Neuronal stem cell (in vitro differentiated cells): ENCODE results near the gene SETMAR.

Source experiments
- DNase-seq: peaks from one replicate; pipeline ENCODE4 v3.0.0-alpha.2; 2013; ENCODE audit warnings: low spot score
- H2AFZ ChIP-seq: one replicate; pipeline ENCODE4 v1.6.1; 2013; ENCODE audit warnings: mild to moderate bottlenecking, low read length, inconsistent platforms
- H2AK5ac ChIP-seq: 2 replicates; pipeline ENCODE4 v1.6.1; 2013; ENCODE audit warnings: low read depth, mild to moderate bottlenecking, inconsistent platforms, low read length, moderate library complexity, mixed read lengths
- H2BK120ac ChIP-seq: 2 replicates; pipeline ENCODE4 v1.6.1; 2013; ENCODE audit warnings: low read depth, mild to moderate bottlenecking, inconsistent platforms, low read length, moderate library complexity, mixed read lengths
- H2BK12ac ChIP-seq: one replicate; pipeline ENCODE4 v1.6.1; 2013; ENCODE audit warnings: low read length, inconsistent platforms
- H2BK15ac ChIP-seq: 2 replicates; pipeline ENCODE4 v1.6.1; 2013; ENCODE audit warnings: mild to moderate bottlenecking, low read length, inconsistent platforms, mixed read lengths
- H2BK5ac ChIP-seq: one replicate; pipeline ENCODE4 v1.6.1; 2013; ENCODE audit warnings: inconsistent platforms, mild to moderate bottlenecking, low read length, moderate library complexity
- H3K14ac ChIP-seq: one replicate; pipeline ENCODE4 v1.6.1; 2013; ENCODE audit warnings: low read length, inconsistent platforms
- H3K18ac ChIP-seq: 2 replicates; pipeline ENCODE4 v1.6.1; 2013; ENCODE audit warnings: low read length, inconsistent platforms
- H3K23ac ChIP-seq: 2 replicates; pipeline ENCODE4 v1.6.1; 2013; ENCODE audit warnings: low read depth, mild to moderate bottlenecking, mixed read lengths, low read length, inconsistent platforms; ENCODE audit not compliant: poor library complexity
- H3K27ac ChIP-seq: replicated peaks from 3 replicates; pipeline ENCODE4 v1.5.1; 2013; ENCODE audit warnings: low read length, inconsistent platforms
- H3K27me3 ChIP-seq, 3 experiments: 2 replicates each; pipeline ENCODE4 v1.6.1; 2013; ENCODE audit warnings: low read length in 3 of 3, mild to moderate bottlenecking in 2 of 3, inconsistent platforms in 1 of 3, low read depth in 1 of 3, mixed read lengths in 1 of 3, moderate library complexity in 1 of 3; ENCODE audit not compliant: control insufficient read depth in 3 of 3, insufficient read depth in 3 of 3
- H3K36me3 ChIP-seq, 2 donors: replicated peaks in 1 of 2; 2 replicates each; pipeline ENCODE4 v1.6.1; 2013; ENCODE audit warnings: low read length in 2 of 2; ENCODE audit not compliant: control insufficient read depth in 2 of 2, insufficient read depth in 2 of 2
- H3K4ac ChIP-seq: 2 replicates; pipeline ENCODE4 v1.6.1; 2013; ENCODE audit warnings: inconsistent platforms, mild to moderate bottlenecking, low read length, moderate library complexity
- H3K4me1 ChIP-seq, 2 donors: 1 replicate in 1 of 2; 2 replicates in 1 of 2; pipeline ENCODE4 v1.6.1; 2013; ENCODE audit warnings: low read length in 2 of 2, low read depth in 1 of 2; ENCODE audit not compliant: control insufficient read depth in 2 of 2, insufficient read depth in 1 of 2
- H3K4me2 ChIP-seq: one replicate; pipeline ENCODE4 v1.6.1; 2013; ENCODE audit warnings: mild to moderate bottlenecking, low read length, inconsistent platforms; ENCODE audit not compliant: insufficient read depth, poor library complexity, severe bottlenecking
- H3K4me3 ChIP-seq, 2 donors: 2 replicates each; pipeline ENCODE4 v1.5.1; 2013; ENCODE audit warnings: low read length in 2 of 2, mild to moderate bottlenecking in 2 of 2, inconsistent platforms in 1 of 2, moderate library complexity in 1 of 2
- H3K79me1 ChIP-seq: one replicate; pipeline ENCODE4 v1.6.1; 2013; ENCODE audit warnings: low read depth, mild to moderate bottlenecking, inconsistent platforms, low read length, moderate library complexity
- H3K9ac ChIP-seq: one replicate; pipeline ENCODE4 v1.6.1; 2013; ENCODE audit warnings: mild to moderate bottlenecking, low read depth, low read length, inconsistent platforms; ENCODE audit not compliant: poor library complexity
- H3K9me3 ChIP-seq, 2 donors: replicated peaks in 1 of 2; 2 replicates each; pipeline versions ENCODE3 to v1.6.1; 2013; ENCODE audit warnings: low read length in 2 of 2, mild to moderate bottlenecking in 2 of 2, inconsistent platforms in 1 of 2, low read depth in 1 of 2, mixed read lengths in 1 of 2, moderate library complexity in 1 of 2; ENCODE audit not compliant: control insufficient read depth in 2 of 2, insufficient read depth in 1 of 2
- H4K8ac ChIP-seq: one replicate; pipeline ENCODE4 v1.6.1; 2013; ENCODE audit warnings: low read depth, mild to moderate bottlenecking, inconsistent platforms, low read length, moderate library complexity
- H4K91ac ChIP-seq: one replicate; pipeline ENCODE4 v1.6.1; 2013; ENCODE audit warnings: low read length, low read depth, mild to moderate bottlenecking, inconsistent platforms; ENCODE audit not compliant: poor library complexity
- WGBS, 2 donors: extraction: QIAGEN DNeasy Blood & Tissue Kit; methylation state at CpG; one replicate each; pipeline ENCODE4 v1.1.7; 2013; ENCODE audit warnings: missing lambda C conversion rate in 2 of 2, mixed read lengths in 1 of 2; ENCODE audit not compliant: insufficient read length in 2 of 2, insufficient replicate concordance in 1 of 2; ENCODE audit errors: extremely low coverage in 2 of 2; 5-methylcytosine and 5-hydroxymethylcytosine counted together

SETMAR gene

DNA sequence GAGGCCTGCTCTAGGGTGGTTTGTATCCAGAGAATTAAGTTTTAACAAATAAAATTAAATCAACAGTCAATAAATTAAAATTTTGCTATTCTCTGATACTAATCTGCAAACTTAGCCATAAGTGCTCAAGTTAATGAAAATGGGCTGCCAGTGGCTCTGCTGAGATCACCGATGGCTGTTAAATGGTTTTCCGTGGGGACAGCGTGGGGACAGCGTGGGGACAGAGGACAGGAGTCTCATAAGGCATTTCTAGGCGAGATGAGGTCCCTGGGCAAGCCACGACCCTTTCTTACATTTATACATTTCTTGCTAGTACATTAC, 53.0 kb downstream of the SETMAR start:
- Histone ChIP-seq H3K9ac (no peak overlapping the region), H3K4me2 (no peak overlapping the region), H2AFZ (no peak overlapping the region), H3K4ac (no peak overlapping the region), H3K79me1 (no peaks in the 10 kb centered on the region), H3K36me3 (no peaks in the 10 kb centered on the region), H2BK12ac (no peak overlapping the region), H2BK5ac (no peak overlapping the region), H3K27me3 (no peaks in the 10 kb centered on the region), H3K27ac (no peak overlapping the region), H4K91ac (no peak overlapping the region), H3K4me3 (no peak overlapping the region), H2BK120ac (no peak overlapping the region), H3K23ac (no peak overlapping the region), H2BK15ac (no peak overlapping the region), H3K4me1 (no peaks in the 10 kb centered on the region), H4K8ac (no peak overlapping the region), H2AK5ac (no peak overlapping the region), H3K14ac (no peak overlapping the region), H3K9me3 (no peaks in the 10 kb centered on the region), H3K18ac (no peak overlapping the region)
- no CpG with 5 or more reads among the region's 6 CpGs for WGBS, 2 donors
- DNase-seq: no peak

DNA sequence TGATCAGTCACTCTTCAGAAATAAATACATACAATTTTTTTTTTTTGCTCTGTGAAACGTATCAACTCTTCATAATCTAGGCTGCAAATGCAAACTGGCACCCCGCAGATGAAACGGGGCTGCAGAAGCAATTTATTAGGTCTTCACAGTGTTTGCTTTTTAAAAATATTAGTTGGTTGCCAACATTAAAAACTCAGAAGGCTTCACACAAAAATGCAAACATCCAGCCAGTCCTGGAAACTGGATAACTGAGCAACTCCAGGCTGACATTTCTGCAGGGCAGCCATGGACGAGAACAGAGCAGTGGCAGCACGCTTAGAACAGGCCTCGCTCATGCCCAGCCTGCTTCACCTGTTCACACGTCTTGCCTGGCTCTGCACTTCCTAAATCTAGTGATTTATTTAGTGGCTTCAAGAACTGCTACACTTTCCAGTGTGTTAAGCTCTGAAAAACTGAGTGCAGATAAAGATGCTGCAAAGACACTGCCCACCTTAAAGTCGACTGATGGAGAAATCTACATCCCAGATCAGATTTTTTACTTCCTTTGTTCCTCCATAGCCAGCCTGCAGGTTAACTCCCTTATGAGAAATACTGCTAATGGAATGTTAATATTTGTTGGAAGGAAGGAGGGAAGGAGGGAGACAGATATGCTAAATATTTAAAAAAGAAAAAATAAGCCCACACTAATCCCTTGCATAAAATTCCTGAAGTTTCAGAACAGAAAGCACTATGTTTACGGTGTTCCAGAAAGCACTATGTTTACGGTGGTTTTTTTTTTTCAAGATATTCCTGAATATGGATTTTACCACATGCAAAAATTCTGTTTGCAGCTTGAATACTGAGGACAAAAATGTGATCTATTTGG, 53.6 kb downstream of the SETMAR start:
- Histone ChIP-seq H3K4me3 (no peak overlapping the region), H3K9ac (no peak overlapping the region), H3K9me3 (no peaks in the 10 kb centered on the region), H3K27ac (no peak overlapping the region), H3K4ac (no peak overlapping the region), H3K79me1 (no peaks in the 10 kb centered on the region), H4K8ac (no peak overlapping the region), H2AK5ac (no peak overlapping the region), H2BK5ac (no peak overlapping the region), H3K14ac (no peak overlapping the region), H2BK12ac (no peak overlapping the region), H3K4me1 (no peaks in the 10 kb centered on the region), H4K91ac (no peak overlapping the region), H3K4me2 (no peak overlapping the region), H3K36me3 (peaks cover 0 to 2% of the 10 kb centered on the region in 2 donors), H2AFZ (no peak overlapping the region), H3K27me3 (no peaks in the 10 kb centered on the region), H2BK15ac (no peak overlapping the region), H3K23ac (no peak overlapping the region), H2BK120ac (no peak overlapping the region), H3K18ac (no peak overlapping the region)
- whole genome bisulfite sequencing, 2 donors: no CpG with 5 or more reads among the region's 10 CpGs
- no peak for DNase-seq

DNA sequence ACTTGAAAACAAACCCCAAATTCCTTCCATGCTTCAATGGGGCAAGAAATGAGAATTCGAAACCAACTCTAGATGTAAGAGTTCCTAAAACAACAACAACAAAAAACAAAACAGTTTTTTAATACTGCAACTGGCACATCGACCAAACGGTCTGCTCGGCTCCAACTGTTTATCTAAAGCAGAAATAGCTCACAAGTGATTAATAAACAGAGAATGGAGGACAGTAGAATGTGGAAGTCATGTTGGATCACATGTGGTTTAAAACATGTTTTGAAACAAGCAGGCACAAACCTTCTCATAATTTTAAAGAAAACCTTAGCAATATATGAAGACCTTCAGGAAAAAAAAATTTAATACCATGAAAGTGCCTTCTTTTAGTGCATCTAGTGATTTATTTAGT, 55.1 kb downstream of the SETMAR start:
- Histone ChIP-seq H3K27ac (no peak overlapping the region), H2BK12ac (no peak overlapping the region), H2BK120ac (no peak overlapping the region), H4K8ac (no peak overlapping the region), H3K14ac (no peak overlapping the region), H2BK15ac (no peak overlapping the region), H2BK5ac (no peak overlapping the region), H3K9ac (no peak overlapping the region), H3K9me3 (no peaks in the 10 kb centered on the region), H3K36me3 (peaks cover 0 to 6% of the 10 kb centered on the region in 2 donors), H3K4me2 (no peak overlapping the region), H2AK5ac (no peak overlapping the region), H4K91ac (no peak overlapping the region), H2AFZ (no peak overlapping the region), H3K79me1 (no peaks in the 10 kb centered on the region), H3K4me1 (no peaks in the 10 kb centered on the region), H3K23ac (no peak overlapping the region), H3K18ac (no peak overlapping the region), H3K4me3 (no peak overlapping the region), H3K27me3 (no peaks in the 10 kb centered on the region), H3K4ac (no peak overlapping the region)
- WGBS, 2 donors: no CpG with 5 or more reads among the region's 4 CpGs
- no peak for DNase-seq

DNA sequence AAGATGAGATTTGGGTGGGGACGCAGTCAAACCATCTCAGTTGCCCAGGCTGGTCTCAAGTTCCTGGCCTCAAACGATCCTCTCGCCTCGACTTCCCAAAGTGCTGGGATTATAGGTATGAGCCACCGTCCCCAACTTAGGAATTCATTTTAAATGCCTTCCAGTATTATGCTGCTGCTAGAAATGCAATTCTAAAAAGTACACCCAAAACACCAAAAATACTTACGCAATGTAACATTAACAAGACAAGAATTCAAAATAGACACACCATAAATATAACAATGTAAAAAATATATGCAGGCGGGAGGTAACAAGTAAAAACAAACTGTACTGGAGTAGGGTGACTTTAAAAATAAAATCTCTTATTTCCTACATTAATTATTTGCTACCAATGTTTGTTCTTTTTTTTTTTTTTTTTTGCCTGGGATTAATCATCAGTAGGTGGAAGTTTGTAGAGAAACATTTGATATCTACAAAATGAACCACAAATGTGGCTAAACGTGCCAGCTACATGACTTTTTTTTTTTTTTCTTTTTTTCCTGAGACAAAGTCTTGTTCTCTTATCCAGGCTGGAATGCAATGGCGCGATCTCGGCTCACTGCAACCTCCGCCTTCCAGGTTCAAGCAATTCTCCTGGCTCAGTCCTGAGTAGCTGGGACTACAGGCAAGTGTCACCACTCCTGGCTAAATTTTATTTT, 56.8 kb downstream of the SETMAR start:
- H3K23ac ChIP-seq: no peak overlapping the region
- H3K27me3 ChIP-seq: no peaks in the 10 kb centered on the region
- no peak overlapping the region for H3K4ac ChIP-seq
- H3K4me3 ChIP-seq: no peak overlapping the region
- H4K91ac ChIP-seq: no peak overlapping the region
- no peak overlapping the region for H4K8ac ChIP-seq
- H3K4me1 ChIP-seq: no peaks in the 10 kb centered on the region
- H2BK120ac ChIP-seq: no peak overlapping the region
- no peak overlapping the region for H3K14ac ChIP-seq
- H2BK12ac ChIP-seq: no peak overlapping the region
- H3K79me1 ChIP-seq: no peaks in the 10 kb centered on the region
- H3K9ac ChIP-seq: no peak overlapping the region
- DNase-seq: no peak
- H3K4me2 ChIP-seq: no peak overlapping the region
- H3K36me3 ChIP-seq: peaks cover 0 to 6% of the 10 kb centered on the region in 2 donors
- no peak overlapping the region for H3K18ac ChIP-seq
- no peak overlapping the region for H2AK5ac ChIP-seq
- H2AFZ ChIP-seq: no peak overlapping the region
- H3K9me3 ChIP-seq: no peaks in the 10 kb centered on the region
- no peak overlapping the region for H2BK5ac ChIP-seq
- WGBS, 2 donors: no CpG with 5 or more reads among the region's 12 CpGs
- H2BK15ac ChIP-seq: no peak overlapping the region
- H3K27ac ChIP-seq: no peak overlapping the region
